Upper lobe of left lung (tissue), 4 donors: ENCODE measurements around the gene KREMEN2.

Experiments
- EP300 ChIP-seq, 4 donors: sonication (generic); formaldehyde crosslinking; IDR thresholded peaks; one replicate each; pipeline ENCODE4 v1.5.1; 2017; ENCODE audit warnings: antibody characterized with exemption in 4 of 4, control low read depth in 2 of 4
- POLR2A ChIP-seq, 4 donors: fragments of 450-650 bp; IDR thresholded peaks; one replicate each; pipeline ENCODE4 v1.5.1; 2016 to 2017; ENCODE audit warnings: antibody characterized with exemption in 4 of 4, mild to moderate bottlenecking in 2 of 4
- POLR2AphosphoS5 ChIP-seq, 2 donors: sonication (generic); formaldehyde crosslinking; IDR thresholded peaks; one replicate each; pipeline ENCODE4 v1.5.1; 2017; ENCODE audit warnings: antibody characterized with exemption in 2 of 2
- TF ChIP-seq, protein P1 (sequence below), 6 experiments: fragments of 450-650 bp in 4 of 6; fragments of 200-600 bp in 2 of 6; sonication (generic) in 2 of 6; IDR thresholded peaks; one replicate each; pipeline ENCODE4 v1.5.1; 2016 to 2019; ENCODE audit warnings: antibody characterized with exemption in 6 of 6

DNA sequence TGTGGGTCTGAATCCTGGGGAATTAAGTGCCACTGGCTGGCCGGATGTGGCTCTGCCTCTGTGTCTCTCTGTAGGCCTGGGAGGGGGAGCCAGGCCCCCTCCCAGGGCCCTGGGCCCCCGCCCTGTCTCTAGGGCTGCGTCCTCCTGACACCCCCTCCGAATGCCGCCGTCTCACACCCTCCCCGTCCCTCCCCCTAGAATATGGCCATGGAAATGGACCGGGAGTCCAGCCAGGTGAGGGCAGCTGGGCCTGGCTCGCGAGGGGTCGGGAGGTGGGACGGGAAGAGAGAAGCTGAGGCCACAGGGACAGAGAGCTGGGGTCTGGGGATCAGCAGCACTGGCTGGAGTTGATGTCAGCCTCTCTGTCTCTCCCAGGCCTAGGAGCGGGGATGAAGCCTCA lies 32.2 kb downstream of the KREMEN2 start:
- TF ChIP-seq POLR2A (IDR thresholded peaks at IDR 0.05) (no peak), EP300 (IDR thresholded peaks at IDR 0.05) (no peak), POLR2AphosphoS5 (IDR thresholded peaks at IDR 0.05) (no peak)
- TF ChIP-seq, protein P1, sequence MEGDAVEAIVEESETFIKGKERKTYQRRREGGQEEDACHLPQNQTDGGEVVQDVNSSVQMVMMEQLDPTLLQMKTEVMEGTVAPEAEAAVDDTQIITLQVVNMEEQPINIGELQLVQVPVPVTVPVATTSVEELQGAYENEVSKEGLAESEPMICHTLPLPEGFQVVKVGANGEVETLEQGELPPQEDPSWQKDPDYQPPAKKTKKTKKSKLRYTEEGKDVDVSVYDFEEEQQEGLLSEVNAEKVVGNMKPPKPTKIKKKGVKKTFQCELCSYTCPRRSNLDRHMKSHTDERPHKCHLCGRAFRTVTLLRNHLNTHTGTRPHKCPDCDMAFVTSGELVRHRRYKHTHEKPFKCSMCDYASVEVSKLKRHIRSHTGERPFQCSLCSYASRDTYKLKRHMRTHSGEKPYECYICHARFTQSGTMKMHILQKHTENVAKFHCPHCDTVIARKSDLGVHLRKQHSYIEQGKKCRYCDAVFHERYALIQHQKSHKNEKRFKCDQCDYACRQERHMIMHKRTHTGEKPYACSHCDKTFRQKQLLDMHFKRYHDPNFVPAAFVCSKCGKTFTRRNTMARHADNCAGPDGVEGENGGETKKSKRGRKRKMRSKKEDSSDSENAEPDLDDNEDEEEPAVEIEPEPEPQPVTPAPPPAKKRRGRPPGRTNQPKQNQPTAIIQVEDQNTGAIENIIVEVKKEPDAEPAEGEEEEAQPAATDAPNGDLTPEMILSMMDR (IDR thresholded peaks at IDR 0.05) = no peak
